ENCODE data around the gene MRPL45. TPM values are rescaled to one million over a fixed set of nuclear protein-coding genes. Genes with fewer than 3 reads are reported as not detected.
A peak's percentile ranks its signal among the peaks of the same experiment; 100 is the strongest.

The MRPL45 gene
- total and polyA plus RNA-seq, 4 donors, result 16.9 to 22.2 (median 19.0) TPM

- Histone ChIP-seq H3K9me3 (ENCODE audit: control insufficient read depth in 4 of 4, low read length in 3 of 4) (no peaks in the 10 kb centered on the region), H3K27ac (ENCODE audit: low read depth in 1 of 2, low read length in 2 of 2) (no peak overlapping the region), H3K27me3 (ENCODE audit: control insufficient read depth in 4 of 4, insufficient read depth in 4 of 4, low read length in 3 of 4) (no peaks in the 10 kb centered on the region), H3K4me3 (ENCODE audit: low read depth in 1 of 3, low read length in 3 of 3) (no peak overlapping the region), H3K9ac (ENCODE audit: low read depth in 1 of 2, low read length in 2 of 2) (no peak overlapping the region), H3K4me1 (ENCODE audit: control insufficient read depth in 4 of 4, insufficient read depth in 4 of 4, low read length in 3 of 4) (no peaks in the 10 kb centered on the region), H3K36me3 (ENCODE audit: control insufficient read depth in 4 of 4, insufficient read depth in 3 of 4, low read depth in 1 of 4, low read length in 3 of 4) (peaks cover 3 to 32% (median 10%) of the 10 kb centered on the region in 4 donors)
- 27% methylated on average over 8 of the region's 8 CpGs for WGBS
- peak; percentile 77 for DNase-seq (ENCODE audit: low spot score)
- no peak for TF ChIP-seq SP1 (IDR thresholded peaks at IDR 0.05)
- TF ChIP-seq RXRA (IDR thresholded peaks at IDR 0.05), result no peak
- no peak for TF ChIP-seq ZBTB33 (IDR thresholded peaks at IDR 0.05)
- TF ChIP-seq RAD21 (IDR thresholded peaks at IDR 0.05), result peak in 1 of 2 donors; percentile 65
- TF ChIP-seq, protein P1, sequence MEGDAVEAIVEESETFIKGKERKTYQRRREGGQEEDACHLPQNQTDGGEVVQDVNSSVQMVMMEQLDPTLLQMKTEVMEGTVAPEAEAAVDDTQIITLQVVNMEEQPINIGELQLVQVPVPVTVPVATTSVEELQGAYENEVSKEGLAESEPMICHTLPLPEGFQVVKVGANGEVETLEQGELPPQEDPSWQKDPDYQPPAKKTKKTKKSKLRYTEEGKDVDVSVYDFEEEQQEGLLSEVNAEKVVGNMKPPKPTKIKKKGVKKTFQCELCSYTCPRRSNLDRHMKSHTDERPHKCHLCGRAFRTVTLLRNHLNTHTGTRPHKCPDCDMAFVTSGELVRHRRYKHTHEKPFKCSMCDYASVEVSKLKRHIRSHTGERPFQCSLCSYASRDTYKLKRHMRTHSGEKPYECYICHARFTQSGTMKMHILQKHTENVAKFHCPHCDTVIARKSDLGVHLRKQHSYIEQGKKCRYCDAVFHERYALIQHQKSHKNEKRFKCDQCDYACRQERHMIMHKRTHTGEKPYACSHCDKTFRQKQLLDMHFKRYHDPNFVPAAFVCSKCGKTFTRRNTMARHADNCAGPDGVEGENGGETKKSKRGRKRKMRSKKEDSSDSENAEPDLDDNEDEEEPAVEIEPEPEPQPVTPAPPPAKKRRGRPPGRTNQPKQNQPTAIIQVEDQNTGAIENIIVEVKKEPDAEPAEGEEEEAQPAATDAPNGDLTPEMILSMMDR (IDR thresholded peaks at IDR 0.05; ENCODE audit: low read depth, low read length, missing input control), result peak; percentile 49
- TF ChIP-seq GABPA (IDR thresholded peaks at IDR 0.05 in 1 of 2, conservative IDR thresholded peaks at IDR 0.05 in 1 of 2), result no peak
These were observed 25.3 kb downstream of the MRPL45 start for GRCh38 chr17:38322156-38322779.

DNA sequence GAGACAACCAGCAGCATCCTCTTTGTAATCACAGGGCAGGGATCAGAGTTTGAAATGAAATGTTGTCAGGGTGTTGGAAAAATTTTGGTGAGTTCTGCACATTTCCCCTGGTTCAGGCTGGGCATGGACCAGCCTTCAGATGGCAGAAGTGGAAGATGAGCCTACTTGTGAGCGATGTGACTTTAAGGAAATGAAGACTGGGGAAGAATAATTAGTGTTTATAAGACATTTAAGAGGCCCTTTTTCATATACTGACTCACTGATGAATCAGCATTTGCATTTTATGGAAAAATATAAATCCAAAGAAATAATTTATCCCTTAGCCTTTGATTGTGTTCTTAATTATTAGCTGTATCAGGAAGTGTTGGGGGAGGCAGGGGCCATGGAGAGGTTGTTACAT is 25.9 kb downstream of the MRPL45 start:
- WGBS, result 97% methylated on average over 1 of the region's 1 CpG
- Histone ChIP-seq H3K27ac (ENCODE audit: low read depth in 1 of 2, low read length in 2 of 2) (no peak overlapping the region), H3K27me3 (ENCODE audit: control insufficient read depth in 4 of 4, insufficient read depth in 4 of 4, low read length in 3 of 4) (no peaks in the 10 kb centered on the region), H3K36me3 (ENCODE audit: control insufficient read depth in 4 of 4, insufficient read depth in 3 of 4, low read depth in 1 of 4, low read length in 3 of 4) (peaks cover 3 to 32% (median 10%) of the 10 kb centered on the region in 4 donors), H3K9me3 (ENCODE audit: control insufficient read depth in 4 of 4, low read length in 3 of 4) (no peaks in the 10 kb centered on the region), H3K4me3 (ENCODE audit: low read depth in 1 of 3, low read length in 3 of 3) (no peak overlapping the region), H3K9ac (ENCODE audit: low read depth in 1 of 2, low read length in 2 of 2) (no peak overlapping the region), H3K4me1 (ENCODE audit: control insufficient read depth in 4 of 4, insufficient read depth in 4 of 4, low read length in 3 of 4) (no peaks in the 10 kb centered on the region)
- TF ChIP-seq REST (IDR thresholded peaks at IDR 0.05), result no peak
- no peak for TF ChIP-seq HNF4G (IDR thresholded peaks at IDR 0.05)
- no peak for TF ChIP-seq NR2F2 (IDR thresholded peaks at IDR 0.05)
- TF ChIP-seq ZBTB33 (IDR thresholded peaks at IDR 0.05), result no peak
- no peak for TF ChIP-seq RXRA (IDR thresholded peaks at IDR 0.05)
- TF ChIP-seq EGR1 (IDR thresholded peaks at IDR 0.05; ENCODE audit: low read depth in 2 of 2), result no peak
- no peak for TF ChIP-seq GABPA (IDR thresholded peaks at IDR 0.05 in 1 of 2, conservative IDR thresholded peaks at IDR 0.05 in 1 of 2)
- no peak for TF ChIP-seq FOXA1 (IDR thresholded peaks at IDR 0.05)
- no peak for TF ChIP-seq FOXA2 (IDR thresholded peaks at IDR 0.05)
- no peak for TF ChIP-seq RAD21 (IDR thresholded peaks at IDR 0.05)
- TF ChIP-seq JUND (IDR thresholded peaks at IDR 0.05), result no peak
- TF ChIP-seq, protein P1 (IDR thresholded peaks at IDR 0.05; ENCODE audit: low read depth, low read length, missing input control), result no peak
- TF ChIP-seq TAF1 (conservative IDR thresholded peaks at IDR 0.05), result no peak
- TF ChIP-seq, protein P2, sequence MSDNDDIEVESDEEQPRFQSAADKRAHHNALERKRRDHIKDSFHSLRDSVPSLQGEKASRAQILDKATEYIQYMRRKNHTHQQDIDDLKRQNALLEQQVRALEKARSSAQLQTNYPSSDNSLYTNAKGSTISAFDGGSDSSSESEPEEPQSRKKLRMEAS (IDR thresholded peaks at IDR 0.05), result no peak
- TF ChIP-seq HNF4A (conservative IDR thresholded peaks at IDR 0.05), result no peak
- no peak for TF ChIP-seq ATF3 (IDR thresholded peaks at IDR 0.05)
- TF ChIP-seq SP1 (IDR thresholded peaks at IDR 0.05), result no peak
- TF ChIP-seq YY1 (IDR thresholded peaks at IDR 0.05), result no peak
- DNase-seq (ENCODE audit: low spot score), result no peak

All from liver (tissue), 9 donors.